Suprapubic skin (tissue), 4 donors: ENCODE data around the gene DIABLO. TPM values are rescaled to one million over a fixed set of nuclear protein-coding genes. Genes with fewer than 3 reads are reported as not detected.

Source experiments
- DNase-seq, 2 donors: peaks; one replicate each; pipeline ENCODE4 v3.0.0-alpha.2; 2019; ENCODE audit warnings: low spot score in 2 of 2
- H3K27ac ChIP-seq: fragments of 200-600 bp; sonication (generic); one replicate; pipeline ENCODE4 v1.5.1; 2019
- H3K27me3 ChIP-seq: fragments of 200-600 bp; sonication (generic); one replicate; pipeline ENCODE4 v1.5.1; 2019
- H3K36me3 ChIP-seq: fragments of 200-600 bp; sonication (generic); one replicate; pipeline ENCODE4 v1.5.1; 2019
- H3K4me1 ChIP-seq: fragments of 200-600 bp; sonication (generic); one replicate; pipeline ENCODE4 v1.5.1; 2019
- H3K4me3 ChIP-seq: fragments of 200-600 bp; sonication (generic); one replicate; pipeline ENCODE4 v1.5.1; 2019; ENCODE audit warnings: mild to moderate bottlenecking
- H3K9me3 ChIP-seq: fragments of 200-600 bp; sonication (generic); one replicate; pipeline ENCODE4 v1.5.1; 2019
- EP300 ChIP-seq: sonication (generic); formaldehyde crosslinking; IDR thresholded peaks from one replicate; pipeline ENCODE4 v1.6.1; 2017; ENCODE audit warnings: antibody characterized with exemption
- POLR2A ChIP-seq, 2 donors: fragments of 450-650 bp; IDR thresholded peaks; one replicate each; pipeline ENCODE4 v1.6.1; 2017; ENCODE audit warnings: antibody characterized with exemption in 2 of 2, mild to moderate bottlenecking in 2 of 2, moderate library complexity in 2 of 2
- POLR2AphosphoS5 ChIP-seq, 3 donors: sonication (generic); formaldehyde crosslinking; IDR thresholded peaks; one replicate each; pipeline ENCODE4 v1.6.1; 2017; ENCODE audit warnings: antibody characterized with exemption in 3 of 3
- WGBS: methylation state at CpG from one replicate; pipeline ENCODE4 v1.1.5; 2018; 5-methylcytosine and 5-hydroxymethylcytosine counted together
- total RNA-seq, 4 donors: library from RNA; depleted of rRNA; stranded (reverse); fragments of >200 nt; gene quantifications; one replicate each; pipeline ENCODE4 v1.1.0, GENCODE V29; 2016
- TF ChIP-seq, protein P1 (sequence below), 2 donors: fragments of 200-600 bp in 1 of 2; fragments of 450-650 bp in 1 of 2; sonication (generic) in 1 of 2; IDR thresholded peaks; one replicate each; pipeline ENCODE4 v1.5.1; 2016 to 2019; ENCODE audit warnings: antibody characterized with exemption in 2 of 2, mild to moderate bottlenecking in 1 of 2, moderate library complexity in 1 of 2

Gene DIABLO
- total RNA-seq, 4 donors from 2014 or later = 33.3 to 58.3 (median 53.3) TPM

DNA sequence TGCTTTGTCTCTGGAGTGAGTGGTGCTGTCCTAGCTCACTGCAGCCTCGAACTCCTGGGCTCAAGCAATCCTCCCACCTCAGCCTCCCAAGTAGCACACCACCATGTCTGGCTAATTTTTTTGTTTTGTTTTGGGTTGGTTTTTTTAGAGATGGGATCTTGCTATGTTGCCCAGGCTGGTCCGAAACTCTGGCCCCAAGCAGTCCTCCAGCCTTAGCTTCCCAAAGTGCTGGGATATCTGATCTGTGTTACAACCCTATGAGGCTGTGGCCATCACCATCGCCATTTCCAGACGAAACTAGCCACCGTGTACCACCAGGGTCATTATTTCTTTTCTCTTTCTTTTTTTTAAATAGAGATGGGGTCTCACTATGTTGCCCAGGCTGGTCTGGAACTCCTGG, 54.5 kb downstream of the DIABLO start:
- Histone ChIP-seq H3K9me3 (no peaks in the 10 kb centered on the region), H3K27ac (no peak overlapping the region), H3K4me3 (no peak overlapping the region), H3K4me1 (no peaks in the 10 kb centered on the region), H3K27me3 (no peaks in the 10 kb centered on the region), H3K36me3 (no peaks in the 10 kb centered on the region)
- TF ChIP-seq POLR2AphosphoS5 (IDR thresholded peaks at IDR 0.05) (no peak), POLR2A (IDR thresholded peaks at IDR 0.05) (no peak), EP300 (no peak)
- TF ChIP-seq, protein P1, sequence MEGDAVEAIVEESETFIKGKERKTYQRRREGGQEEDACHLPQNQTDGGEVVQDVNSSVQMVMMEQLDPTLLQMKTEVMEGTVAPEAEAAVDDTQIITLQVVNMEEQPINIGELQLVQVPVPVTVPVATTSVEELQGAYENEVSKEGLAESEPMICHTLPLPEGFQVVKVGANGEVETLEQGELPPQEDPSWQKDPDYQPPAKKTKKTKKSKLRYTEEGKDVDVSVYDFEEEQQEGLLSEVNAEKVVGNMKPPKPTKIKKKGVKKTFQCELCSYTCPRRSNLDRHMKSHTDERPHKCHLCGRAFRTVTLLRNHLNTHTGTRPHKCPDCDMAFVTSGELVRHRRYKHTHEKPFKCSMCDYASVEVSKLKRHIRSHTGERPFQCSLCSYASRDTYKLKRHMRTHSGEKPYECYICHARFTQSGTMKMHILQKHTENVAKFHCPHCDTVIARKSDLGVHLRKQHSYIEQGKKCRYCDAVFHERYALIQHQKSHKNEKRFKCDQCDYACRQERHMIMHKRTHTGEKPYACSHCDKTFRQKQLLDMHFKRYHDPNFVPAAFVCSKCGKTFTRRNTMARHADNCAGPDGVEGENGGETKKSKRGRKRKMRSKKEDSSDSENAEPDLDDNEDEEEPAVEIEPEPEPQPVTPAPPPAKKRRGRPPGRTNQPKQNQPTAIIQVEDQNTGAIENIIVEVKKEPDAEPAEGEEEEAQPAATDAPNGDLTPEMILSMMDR (IDR thresholded peaks at IDR 0.05) = no peak
- no peak for DNase-seq
- 97% methylated on average over 5 of the region's 5 CpGs for WGBS

DNA sequence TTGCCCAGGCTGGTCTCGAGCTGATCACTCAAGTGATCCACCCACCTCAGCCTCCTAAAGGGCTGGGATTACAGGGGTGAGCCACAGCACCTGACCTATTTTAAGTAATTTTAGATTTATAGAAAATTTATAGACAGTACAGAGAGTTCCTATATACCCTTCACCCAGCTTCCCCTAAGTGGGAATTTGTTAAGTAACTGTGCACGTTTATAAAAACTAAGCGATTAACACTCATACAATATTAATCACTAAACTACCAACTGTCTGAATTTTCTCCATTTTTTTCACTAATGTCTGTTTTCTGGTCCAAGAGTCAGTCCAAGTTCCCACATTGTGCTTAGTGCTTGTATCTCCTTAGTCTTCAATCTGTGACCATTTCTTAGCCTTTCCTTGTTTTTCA, 57.4 kb downstream of the DIABLO start:
- TF ChIP-seq EP300 (no peak), POLR2AphosphoS5 (IDR thresholded peaks at IDR 0.05) (no peak), POLR2A (IDR thresholded peaks at IDR 0.05) (no peak)
- TF ChIP-seq, protein P1 (IDR thresholded peaks at IDR 0.05) = no peak
- 93% methylated on average over 3 of the region's 3 CpGs for WGBS

DNA sequence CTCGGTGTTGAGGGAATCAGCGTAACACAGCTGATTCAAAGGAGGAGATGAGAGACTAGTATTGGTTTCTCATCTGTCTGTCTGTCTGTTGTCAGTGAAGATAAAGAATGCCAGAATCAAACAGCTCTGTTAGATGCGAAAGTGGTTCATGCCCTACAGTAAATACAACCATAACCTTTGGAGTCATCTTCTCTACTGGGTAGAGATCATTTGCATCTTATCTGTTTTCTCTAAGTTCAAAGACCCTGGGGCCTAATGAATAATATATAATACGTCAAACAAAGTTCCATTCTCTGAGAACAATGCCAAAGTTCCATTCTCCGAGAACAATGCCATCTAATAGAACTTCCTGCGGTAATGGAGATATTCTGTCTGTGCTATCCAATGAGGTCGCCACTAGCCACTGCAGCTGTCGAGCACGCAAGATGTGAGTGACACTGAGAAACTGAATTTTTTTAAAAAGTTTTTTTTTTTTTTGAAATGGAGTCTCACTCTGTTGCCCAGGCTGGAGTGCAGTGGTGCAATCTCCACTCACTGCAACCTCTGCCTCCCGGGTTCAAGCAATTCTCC, 58.4 kb downstream of the DIABLO start:
- H3K27me3 ChIP-seq = no peaks in the 10 kb centered on the region
- H3K4me1 ChIP-seq = no peaks in the 10 kb centered on the region
- WGBS = 81% methylated on average over 10 of the region's 10 CpGs
- no peak overlapping the region for H3K27ac ChIP-seq
- DNase-seq = no peak
- no peaks in the 10 kb centered on the region for H3K36me3 ChIP-seq
- no peaks in the 10 kb centered on the region for H3K9me3 ChIP-seq
- TF ChIP-seq POLR2A (IDR thresholded peaks at IDR 0.05) = no peak
- TF ChIP-seq, protein P1 (IDR thresholded peaks at IDR 0.05) = no peak
- no peak for TF ChIP-seq EP300
- TF ChIP-seq POLR2AphosphoS5 (IDR thresholded peaks at IDR 0.05) = no peak
- no peak overlapping the region for H3K4me3 ChIP-seq

More for the DNA sequence above, 57.4 kb downstream of the DIABLO start:
- no peak overlapping the region for H3K27ac ChIP-seq
- no peak overlapping the region for H3K4me3 ChIP-seq
- DNase-seq = no peak
- H3K36me3 ChIP-seq = no peaks in the 10 kb centered on the region
- H3K27me3 ChIP-seq = no peaks in the 10 kb centered on the region
- no peaks in the 10 kb centered on the region for H3K4me1 ChIP-seq
- no peaks in the 10 kb centered on the region for H3K9me3 ChIP-seq

DNA sequence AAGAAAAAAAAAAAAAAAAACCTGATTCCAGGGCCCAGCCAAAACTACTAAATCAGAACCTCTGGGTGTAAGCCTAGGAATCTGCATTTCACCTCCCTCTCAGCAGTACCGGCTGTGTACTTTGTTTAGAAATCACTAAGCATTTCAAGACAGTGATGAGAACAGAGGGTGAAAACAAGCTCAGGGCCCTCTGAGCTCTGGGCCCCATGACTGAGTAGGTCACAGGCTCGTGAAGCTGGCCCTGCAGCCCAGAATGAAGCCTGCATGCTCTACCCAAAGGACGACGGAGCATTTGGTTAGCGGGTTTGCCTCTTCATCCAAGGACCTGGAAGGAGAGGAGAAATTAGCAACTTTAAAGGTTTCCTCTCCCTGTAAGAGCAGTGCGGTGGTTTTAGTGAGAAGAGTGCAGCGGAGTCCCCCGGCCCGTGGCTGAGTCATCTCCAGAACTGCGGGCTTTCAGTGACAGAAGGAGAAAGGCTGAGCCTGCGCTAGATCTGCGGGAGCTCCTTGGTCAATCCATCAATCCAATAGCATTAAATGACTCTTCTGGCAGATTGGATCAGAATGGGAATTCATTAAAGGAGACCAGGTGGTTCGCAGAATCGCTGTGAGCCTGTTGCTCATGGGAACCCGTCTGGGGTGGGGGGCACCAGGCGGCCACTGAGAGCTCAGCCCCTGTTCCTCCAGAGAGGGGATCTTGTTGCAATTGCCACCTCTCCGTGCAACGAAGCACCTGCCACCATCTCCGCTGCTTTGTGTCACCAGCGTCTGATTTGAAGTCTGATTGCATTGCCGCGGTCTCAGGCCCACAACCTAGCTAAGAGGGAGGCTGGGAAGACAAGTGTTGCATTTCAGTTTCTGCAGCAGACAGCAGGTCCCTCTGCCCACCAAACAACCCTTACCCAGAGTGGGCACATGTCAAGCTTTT, 59.2 kb downstream of the DIABLO start:
- H3K27me3 ChIP-seq = peaks cover 3% of the 10 kb centered on the region
- H3K9me3 ChIP-seq = no peaks in the 10 kb centered on the region
- no peaks in the 10 kb centered on the region for H3K36me3 ChIP-seq
- H3K4me3 ChIP-seq = no peak overlapping the region
- no peak for TF ChIP-seq POLR2AphosphoS5 (IDR thresholded peaks at IDR 0.05)
- TF ChIP-seq, protein P1 (IDR thresholded peaks at IDR 0.05) = no peak
- no peak for TF ChIP-seq EP300
- TF ChIP-seq POLR2A (IDR thresholded peaks at IDR 0.05) = no peak
- no peak overlapping the region for H3K27ac ChIP-seq
- no peaks in the 10 kb centered on the region for H3K4me1 ChIP-seq
- no peak for DNase-seq
- WGBS = 89% methylated on average over 12 of the region's 22 CpGs

DNA sequence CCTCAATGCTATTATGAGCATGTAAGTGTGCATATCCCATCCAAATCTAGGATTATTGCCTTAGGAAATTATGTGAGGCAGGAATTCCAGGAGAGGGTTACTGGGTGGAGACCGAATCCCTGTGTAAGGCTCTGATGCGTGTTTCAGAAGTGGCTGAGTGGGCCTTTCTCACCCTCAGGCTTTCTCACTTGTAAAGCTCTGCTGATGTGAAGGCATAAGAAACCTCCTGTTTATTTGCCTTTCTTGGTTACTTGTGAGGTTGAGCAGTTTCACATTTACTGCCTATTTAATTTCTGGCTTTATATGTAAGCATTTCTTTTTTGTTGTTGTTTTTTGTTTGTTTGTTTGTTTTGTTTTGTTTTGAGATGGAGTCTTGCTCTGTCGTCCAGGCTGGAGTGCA, 62.9 kb downstream of the DIABLO start:
- WGBS = 86% methylated on average over 3 of the region's 3 CpGs
- TF ChIP-seq POLR2AphosphoS5 (IDR thresholded peaks at IDR 0.05) (no peak), POLR2A (IDR thresholded peaks at IDR 0.05) (no peak), EP300 (no peak)
- TF ChIP-seq, protein P1 (IDR thresholded peaks at IDR 0.05) = no peak

More for the DNA sequence above, 62.9 kb downstream of the DIABLO start:
- H3K9me3 ChIP-seq = no peaks in the 10 kb centered on the region
- no peak overlapping the region for H3K4me3 ChIP-seq
- no peaks in the 10 kb centered on the region for H3K36me3 ChIP-seq
- H3K27me3 ChIP-seq = peaks cover 3% of the 10 kb centered on the region
- no peak for DNase-seq
- no peak overlapping the region for H3K27ac ChIP-seq
- H3K4me1 ChIP-seq = no peaks in the 10 kb centered on the region
